Panc1 (cell line): Measurements from ENCODE around the gene YAP1. TPM values are rescaled to one million over a fixed set of nuclear protein-coding genes. Genes with fewer than 3 reads are reported as not detected.

Source experiments
- ATAC-seq: fragments of 200-7000 bp; cut with Tn5 transposase; 2 replicates; pipeline ENCODE4 v1.9.1; 2020; ENCODE audit warnings: mild to moderate bottlenecking, moderate library complexity
- BruUV-seq: library from RNA; stranded (reverse); fragments of 400-500 nt; replicated peaks from 2 replicates; lab custom pipeline; 2021; lab: Mats Ljungman, UMichigan
- CTCF ChIA-PET: fragments of 300-600 bp; sonication (Branson Sonifier 250); formaldehyde crosslinking; loops from one replicate; lab custom pipeline; 2022; ENCODE audit warnings: antibody characterized with exemption; lab: Charles Lee
- POLR2A ChIA-PET: fragments of 300-600 bp; sonication (Branson Sonifier 250); formaldehyde crosslinking; loops from one replicate; lab custom pipeline; 2022; ENCODE audit warnings: antibody characterized with exemption; lab: Charles Lee
- DNase-seq: peaks from one replicate; pipeline ENCODE4 v3.0.0-alpha.2; 2010; ENCODE audit warnings: low read depth, low spot score
- H3K27ac ChIP-seq: 2 replicates; pipeline ENCODE4 v1.5.1; 2011; ENCODE audit warnings: mild to moderate bottlenecking, low read length, inconsistent platforms
- H3K27me3 ChIP-seq: fragments of 200-500 bp; sonication (Bioruptor generic); 2 replicates; pipeline ENCODE4 v1.6.0; 2014; ENCODE audit warnings: low read length, inconsistent platforms; ENCODE audit not compliant: control insufficient read depth, insufficient read depth
- H3K36me3 ChIP-seq: fragments of 200-500 bp; sonication (Bioruptor generic); 2 replicates; pipeline ENCODE4 v1.5.1; 2014; ENCODE audit warnings: inconsistent platforms, mild to moderate bottlenecking, low read length, moderate library complexity; ENCODE audit not compliant: control insufficient read depth, insufficient read depth
- H3K4me1 ChIP-seq: 2 replicates; pipeline ENCODE4 v1.5.1; 2011; ENCODE audit warnings: inconsistent platforms, mild to moderate bottlenecking, low read length, moderate library complexity; ENCODE audit not compliant: control insufficient read depth, insufficient read depth
- H3K4me3 ChIP-seq, 2 experiments: 2 replicates each; pipeline ENCODE4 v1.5.1; 2011 to 2012; ENCODE audit warnings: low read depth in 2 of 2, low read length in 2 of 2, mild to moderate bottlenecking in 2 of 2, inconsistent platforms in 1 of 2, moderate library complexity in 1 of 2
- H3K9me3 ChIP-seq: fragments of 200-500 bp; sonication (Bioruptor generic); 2 replicates; pipeline ENCODE4 v1.5.1; 2014; ENCODE audit warnings: low read depth, mild to moderate bottlenecking, inconsistent platforms, low read length, moderate library complexity; ENCODE audit not compliant: control insufficient read depth, insufficient read depth
- POLR2AphosphoS5 ChIP-seq: IDR thresholded peaks from 2 replicates; pipeline ENCODE4 v1.6.1; 2012; ENCODE audit warnings: mild to moderate bottlenecking, low read depth, low read length, moderate library complexity
- SIN3A ChIP-seq: IDR thresholded peaks from 2 replicates; pipeline ENCODE4 v1.6.1; 2012; ENCODE audit warnings: low read depth, mild to moderate bottlenecking, low read length, moderate library complexity, borderline replicate concordance; ENCODE audit not compliant: insufficient read depth
- TCF7L2 ChIP-seq: IDR thresholded peaks from 2 replicates; pipeline ENCODE4 v1.6.1; 2011; ENCODE audit warnings: mild to moderate bottlenecking, low read depth, low read length, inconsistent platforms
- in situ Hi-C: cut with HindIII; loops from 2 replicates; pipeline ENCODE4 v1.10.0; 2016; ENCODE audit warnings: low sequenced_read_pairs, low pct_unique_long_range_greater_than_20kb
- intact Hi-C: fragments of 100-400 bp; cut with micrococcal nuclease; formaldehyde crosslinking; loops from one replicate; pipeline ENCODE4 v1.10.0; 2022; ENCODE audit not compliant: unreplicated experiment
- total RNA-seq: library from RNA; stranded (reverse); gene quantifications from one replicate; pipeline ENCODE4 v1.2.1, GENCODE V29; 2021; ENCODE audit not compliant: unreplicated experiment
- TF ChIP-seq, protein P1 (sequence below), 2 experiments: IDR thresholded peaks; 2 replicates each; pipeline ENCODE4 v1.6.1; 2011 to 2012; ENCODE audit warnings: low read depth in 2 of 2, control low read depth in 1 of 2, low read length in 1 of 2, mild to moderate bottlenecking in 1 of 2, moderate library complexity in 1 of 2; ENCODE audit not compliant: insufficient read depth in 1 of 2
- TF ChIP-seq, protein P2 (sequence below): fragments of 450-650 bp; IDR thresholded peaks from 2 replicates; pipeline ENCODE4 v1.5.1; 2017; ENCODE audit warnings: mild to moderate bottlenecking

Gene YAP1
- total RNA-seq, 1 experiment from 2014 or later = 158 TPM

DNA sequence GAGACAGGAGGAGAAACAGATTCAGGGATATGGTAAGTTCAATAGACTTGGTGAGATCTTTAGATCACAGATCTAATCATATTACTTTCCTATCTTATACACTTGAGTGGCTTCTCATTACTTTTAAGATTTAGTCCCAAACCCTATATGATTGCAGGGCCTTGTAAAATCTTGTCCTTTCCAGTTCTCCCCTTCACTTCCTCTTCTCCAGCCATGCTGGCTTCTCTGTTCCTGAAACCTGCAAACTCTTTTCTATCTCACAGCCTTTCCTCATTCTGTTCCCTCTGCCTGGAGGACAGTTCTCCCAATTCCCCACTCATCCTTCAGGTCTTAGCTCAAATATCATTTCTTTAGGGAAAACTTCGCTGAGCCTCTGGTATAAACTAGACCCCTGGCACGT, 141.2 kb downstream of the YAP1 start:
- ChIA-PET CTCF (no interaction called here), POLR2A (no interaction called here)
- ATAC-seq = no peak
- Histone ChIP-seq H3K27ac (no peak overlapping the region), H3K36me3 (no peaks in the 10 kb centered on the region), H3K4me1 (no peaks in the 10 kb centered on the region), H3K27me3 (no peaks in the 10 kb centered on the region), H3K4me3 (no peak overlapping the region), H3K9me3 (no peaks in the 10 kb centered on the region)
- in situ Hi-C loops (no loop called here), intact Hi-C loops (no loop called here)
- DNase-seq = no peak
- no TSS peak for BruUV-seq
- no peak for TF ChIP-seq POLR2AphosphoS5
- TF ChIP-seq TCF7L2 = no peak
- TF ChIP-seq, protein P1, sequence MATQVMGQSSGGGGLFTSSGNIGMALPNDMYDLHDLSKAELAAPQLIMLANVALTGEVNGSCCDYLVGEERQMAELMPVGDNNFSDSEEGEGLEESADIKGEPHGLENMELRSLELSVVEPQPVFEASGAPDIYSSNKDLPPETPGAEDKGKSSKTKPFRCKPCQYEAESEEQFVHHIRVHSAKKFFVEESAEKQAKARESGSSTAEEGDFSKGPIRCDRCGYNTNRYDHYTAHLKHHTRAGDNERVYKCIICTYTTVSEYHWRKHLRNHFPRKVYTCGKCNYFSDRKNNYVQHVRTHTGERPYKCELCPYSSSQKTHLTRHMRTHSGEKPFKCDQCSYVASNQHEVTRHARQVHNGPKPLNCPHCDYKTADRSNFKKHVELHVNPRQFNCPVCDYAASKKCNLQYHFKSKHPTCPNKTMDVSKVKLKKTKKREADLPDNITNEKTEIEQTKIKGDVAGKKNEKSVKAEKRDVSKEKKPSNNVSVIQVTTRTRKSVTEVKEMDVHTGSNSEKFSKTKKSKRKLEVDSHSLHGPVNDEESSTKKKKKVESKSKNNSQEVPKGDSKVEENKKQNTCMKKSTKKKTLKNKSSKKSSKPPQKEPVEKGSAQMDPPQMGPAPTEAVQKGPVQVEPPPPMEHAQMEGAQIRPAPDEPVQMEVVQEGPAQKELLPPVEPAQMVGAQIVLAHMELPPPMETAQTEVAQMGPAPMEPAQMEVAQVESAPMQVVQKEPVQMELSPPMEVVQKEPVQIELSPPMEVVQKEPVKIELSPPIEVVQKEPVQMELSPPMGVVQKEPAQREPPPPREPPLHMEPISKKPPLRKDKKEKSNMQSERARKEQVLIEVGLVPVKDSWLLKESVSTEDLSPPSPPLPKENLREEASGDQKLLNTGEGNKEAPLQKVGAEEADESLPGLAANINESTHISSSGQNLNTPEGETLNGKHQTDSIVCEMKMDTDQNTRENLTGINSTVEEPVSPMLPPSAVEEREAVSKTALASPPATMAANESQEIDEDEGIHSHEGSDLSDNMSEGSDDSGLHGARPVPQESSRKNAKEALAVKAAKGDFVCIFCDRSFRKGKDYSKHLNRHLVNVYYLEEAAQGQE (IDR thresholded peaks at IDR 0.05; ENCODE audit: insufficient read depth in 1 of 2, low read depth in 2 of 2, low read length in 1 of 2) = no peak
- TF ChIP-seq SIN3A = no peak
- TF ChIP-seq, protein P2, sequence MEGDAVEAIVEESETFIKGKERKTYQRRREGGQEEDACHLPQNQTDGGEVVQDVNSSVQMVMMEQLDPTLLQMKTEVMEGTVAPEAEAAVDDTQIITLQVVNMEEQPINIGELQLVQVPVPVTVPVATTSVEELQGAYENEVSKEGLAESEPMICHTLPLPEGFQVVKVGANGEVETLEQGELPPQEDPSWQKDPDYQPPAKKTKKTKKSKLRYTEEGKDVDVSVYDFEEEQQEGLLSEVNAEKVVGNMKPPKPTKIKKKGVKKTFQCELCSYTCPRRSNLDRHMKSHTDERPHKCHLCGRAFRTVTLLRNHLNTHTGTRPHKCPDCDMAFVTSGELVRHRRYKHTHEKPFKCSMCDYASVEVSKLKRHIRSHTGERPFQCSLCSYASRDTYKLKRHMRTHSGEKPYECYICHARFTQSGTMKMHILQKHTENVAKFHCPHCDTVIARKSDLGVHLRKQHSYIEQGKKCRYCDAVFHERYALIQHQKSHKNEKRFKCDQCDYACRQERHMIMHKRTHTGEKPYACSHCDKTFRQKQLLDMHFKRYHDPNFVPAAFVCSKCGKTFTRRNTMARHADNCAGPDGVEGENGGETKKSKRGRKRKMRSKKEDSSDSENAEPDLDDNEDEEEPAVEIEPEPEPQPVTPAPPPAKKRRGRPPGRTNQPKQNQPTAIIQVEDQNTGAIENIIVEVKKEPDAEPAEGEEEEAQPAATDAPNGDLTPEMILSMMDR = no peak

DNA sequence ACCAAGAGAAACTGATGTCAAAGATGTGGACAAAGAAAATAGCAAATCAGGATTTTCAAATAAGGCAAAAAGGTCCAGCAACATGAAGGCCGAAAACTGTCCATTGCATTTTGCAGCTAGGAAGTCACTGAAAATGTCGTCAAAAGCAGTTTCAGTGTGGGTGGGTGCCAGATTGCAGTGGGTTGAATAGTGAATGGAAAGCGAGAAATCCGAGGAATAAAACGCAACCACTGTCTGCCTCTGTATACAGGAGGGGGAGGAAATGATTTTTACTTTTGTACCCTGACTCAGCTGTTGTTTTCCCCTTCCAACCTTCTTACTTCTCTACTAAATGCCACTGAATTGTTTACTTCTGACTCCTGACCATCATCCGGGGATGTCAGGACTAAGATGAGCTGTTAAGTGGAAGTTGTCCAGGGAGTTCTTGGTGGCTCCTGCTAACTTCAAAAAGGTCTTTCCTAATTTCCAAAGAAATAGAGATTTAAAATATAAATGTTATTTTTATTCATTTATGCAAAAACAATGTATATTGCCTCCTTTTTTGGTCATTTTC, 142.2 kb downstream of the YAP1 start:
- in situ Hi-C loops = no loop called here
- CTCF ChIA-PET = no interaction called here
- Histone ChIP-seq H3K36me3 (no peaks in the 10 kb centered on the region), H3K4me3 (no peak overlapping the region), H3K27ac (no peak overlapping the region), H3K4me1 (no peaks in the 10 kb centered on the region), H3K27me3 (no peaks in the 10 kb centered on the region), H3K9me3 (no peaks in the 10 kb centered on the region)
- ATAC-seq (no peak), DNase-seq (no peak)
- intact Hi-C loops = no loop called here
- TF ChIP-seq POLR2AphosphoS5 = no peak
- no peak for TF ChIP-seq SIN3A
- TF ChIP-seq, protein P2 = no peak
- no TSS peak for BruUV-seq
- POLR2A ChIA-PET = interaction anchor here (0.6 kb wide), 1 partner anchor 116 kb away, joined by 5 read pairs; no protein-coding TSS in a partner anchor
